H1 (cell line): ENCODE results near the gene SND1. TPM values are rescaled to one million over a fixed set of nuclear protein-coding genes. Genes with fewer than 3 reads are reported as not detected.

ENCODE experiments used
- CTCF ChIA-PET: fragments of 300-600 bp; sonication (Branson Sonifier 250); formaldehyde crosslinking; loops from one replicate; lab custom pipeline; 2021; ENCODE audit not compliant: partially characterized antibody; lab: Charles Lee
- POLR2A ChIA-PET: fragments of 300-600 bp; sonication (Branson Sonifier 250); formaldehyde crosslinking; loops from one replicate; lab custom pipeline; 2021; ENCODE audit warnings: inconsistent platforms; ENCODE audit not compliant: partially characterized antibody; lab: Charles Lee
- DNase-seq, 2 experiments: peaks; one replicate each; pipeline versions ENCODE4 v3.0.0 to v3.0.0-alpha.2; 2010 to 2022; ENCODE audit warnings: low spot score in 2 of 2, low read depth in 1 of 2, mixed read lengths in 1 of 2
- FAIRE-seq: peaks from 2 replicates; lab custom pipeline; 2011; peaks lifted over from hg19 to GRCh38; lab: Jason Lieb, UNC
- H2AFZ ChIP-seq: 2 replicates; pipeline ENCODE4 v1.8.1; 2012; ENCODE audit warnings: low read length, inconsistent platforms
- H2AK5ac ChIP-seq: 2 replicates; pipeline ENCODE4 v1.6.1; 2013; ENCODE audit warnings: low read depth, low read length
- H2BK120ac ChIP-seq: replicated peaks from 2 replicates; pipeline ENCODE3; 2013; ENCODE audit warnings: low read depth, low read length, inconsistent platforms
- H2BK12ac ChIP-seq: 2 replicates; pipeline ENCODE4 v1.6.1; 2013; ENCODE audit warnings: low read depth, low read length
- H2BK15ac ChIP-seq: 2 replicates; pipeline ENCODE4 v1.6.1; 2013; ENCODE audit warnings: low read length
- H2BK20ac ChIP-seq: 2 replicates; pipeline ENCODE4 v1.6.1; 2013; ENCODE audit warnings: low read length
- H2BK5ac ChIP-seq: 2 replicates; pipeline ENCODE4 v1.6.1; 2013; ENCODE audit warnings: low read depth, low read length
- H3K14ac ChIP-seq: 2 replicates; pipeline ENCODE4 v1.6.1; 2013; ENCODE audit warnings: inconsistent platforms; ENCODE audit not compliant: insufficient read length
- H3K18ac ChIP-seq: 2 replicates; pipeline ENCODE4 v1.6.1; 2013; ENCODE audit warnings: low read length; ENCODE audit errors: extremely low read depth
- H3K23ac ChIP-seq: 2 replicates; pipeline ENCODE4 v1.6.1; 2013; ENCODE audit warnings: inconsistent platforms; ENCODE audit not compliant: insufficient read length
- H3K23me2 ChIP-seq: 2 replicates; pipeline ENCODE4 v1.6.1; 2013; ENCODE audit warnings: low read depth, low read length
- H3K27ac ChIP-seq: 2 replicates; pipeline ENCODE4 v1.6.1; 2011; ENCODE audit warnings: low read depth, low read length, inconsistent platforms
- H3K27me3 ChIP-seq, 4 experiments: replicated peaks in 1 of 4; 1 replicate in 1 of 4; 2 replicates in 3 of 4; pipeline versions ENCODE4 v1.6.1 to v1.8.1; 2011 to 2013; ENCODE audit warnings: low read length in 3 of 4, mild to moderate bottlenecking in 3 of 4, inconsistent platforms in 2 of 4, mixed read lengths in 2 of 4, moderate library complexity in 1 of 4; ENCODE audit not compliant: control insufficient read depth in 3 of 4, insufficient read depth in 3 of 4; ENCODE audit errors: extremely low read depth in 1 of 4
- H3K36me3 ChIP-seq, 4 experiments: 2 replicates each; pipeline versions ENCODE4 v1.6.1 to v1.8.1; 2011 to 2013; ENCODE audit warnings: mild to moderate bottlenecking in 4 of 4, low read length in 3 of 4, moderate library complexity in 2 of 4, control low read depth in 1 of 4, inconsistent platforms in 1 of 4; ENCODE audit not compliant: insufficient read depth in 4 of 4, control insufficient read depth in 2 of 4
- H3K4ac ChIP-seq: replicated peaks from 2 replicates; pipeline ENCODE3; 2013; ENCODE audit warnings: low read length, low read depth, mixed read lengths, inconsistent platforms; ENCODE audit not compliant: insufficient read length
- H3K4me1 ChIP-seq, 4 experiments: replicated peaks in 1 of 4; 1 replicate in 1 of 4; 2 replicates in 3 of 4; pipeline versions ENCODE4 v1.6.1 to v1.8.1; 2011 to 2013; ENCODE audit warnings: low read length in 3 of 4, inconsistent platforms in 2 of 4, mixed read lengths in 1 of 4; ENCODE audit not compliant: insufficient read depth in 4 of 4, control insufficient read depth in 3 of 4
- H3K4me2 ChIP-seq, 2 experiments: 2 replicates each; pipeline versions ENCODE4 v1.6.1 to v1.8.1; 2011 to 2013; ENCODE audit warnings: low read depth in 2 of 2, low read length in 2 of 2, control low read depth in 1 of 2, inconsistent platforms in 1 of 2, mild to moderate bottlenecking in 1 of 2; ENCODE audit not compliant: insufficient read depth in 1 of 2
- H3K4me3 ChIP-seq, 4 experiments: fragments of 200-600, 300-600 bp in 1 of 4; sonication (generic), shearing (Covaris generic), sonication (Bioruptor Twin) in 1 of 4; 2 replicates each; pipeline versions ENCODE4 v1.5.1 to v1.8.1; 2011 to 2016; ENCODE audit warnings: low read length in 4 of 4, low read depth in 3 of 4, control low read depth in 2 of 4, inconsistent platforms in 2 of 4, mild to moderate bottlenecking in 2 of 4, mixed read lengths in 1 of 4, moderate library complexity in 1 of 4; ENCODE audit not compliant: insufficient read depth in 2 of 4; ENCODE audit errors: extremely low read depth in 1 of 4
- H3K56ac ChIP-seq: replicated peaks from 2 replicates; pipeline ENCODE3; 2013; ENCODE audit warnings: low read depth, mild to moderate bottlenecking, mixed read lengths, low read length, inconsistent platforms; ENCODE audit not compliant: insufficient read length
- H3K79me1 ChIP-seq: 2 replicates; pipeline ENCODE4 v1.6.1; 2013; ENCODE audit warnings: low read depth, low read length, control low read depth
- H3K79me2 ChIP-seq, 2 experiments: 2 replicates each; pipeline versions ENCODE4 v1.6.1 to v1.8.1; 2012 to 2013; ENCODE audit warnings: low read length in 2 of 2, mild to moderate bottlenecking in 2 of 2, inconsistent platforms in 1 of 2; ENCODE audit not compliant: insufficient read depth in 2 of 2, control insufficient read depth in 1 of 2
- H3K9ac ChIP-seq, 4 experiments: replicated peaks in 1 of 4; 1 replicate in 1 of 4; 2 replicates in 3 of 4; pipeline versions ENCODE4 v1.6.1 to v1.8.1; 2011 to 2013; ENCODE audit warnings: low read depth in 3 of 4, low read length in 3 of 4, control low read depth in 2 of 4, mild to moderate bottlenecking in 2 of 4, moderate library complexity in 2 of 4, inconsistent platforms in 1 of 4; ENCODE audit errors: extremely low read depth in 1 of 4
- H3K9me3 ChIP-seq, 2 experiments: 2 replicates each; pipeline versions ENCODE4 v1.6.1 to v1.8.1; 2012 to 2013; ENCODE audit warnings: mild to moderate bottlenecking in 2 of 2, moderate library complexity in 2 of 2, control low read depth in 1 of 2, inconsistent platforms in 1 of 2, low read depth in 1 of 2, low read length in 1 of 2, mixed read lengths in 1 of 2; ENCODE audit not compliant: insufficient read depth in 2 of 2
- H4K20me1 ChIP-seq, 2 experiments: replicated peaks in 1 of 2; 2 replicates each; pipeline versions ENCODE3 to v1.8.1; 2011 to 2013; ENCODE audit warnings: inconsistent platforms in 2 of 2, low read length in 2 of 2, mild to moderate bottlenecking in 1 of 2; ENCODE audit not compliant: insufficient read depth in 2 of 2, control insufficient read depth in 1 of 2
- H4K5ac ChIP-seq: 2 replicates; pipeline ENCODE4 v1.6.1; 2013; ENCODE audit warnings: low read length, low read depth, mixed read lengths, inconsistent platforms; ENCODE audit not compliant: insufficient read length
- H4K8ac ChIP-seq: 2 replicates; pipeline ENCODE4 v1.8.0; 2013; ENCODE audit warnings: mild to moderate bottlenecking, moderate library complexity, low read length, inconsistent platforms; ENCODE audit not compliant: insufficient read depth; ENCODE audit errors: extremely low read depth
- H4K91ac ChIP-seq: replicated peaks from 2 replicates; pipeline ENCODE3; 2013; ENCODE audit warnings: low read length, mixed read lengths, inconsistent platforms; ENCODE audit not compliant: insufficient read length
- BACH1 ChIP-seq: IDR thresholded peaks from 2 replicates; pipeline ENCODE4 v1.6.1; 2012; ENCODE audit warnings: low read length, improper control_type of control experiment
- FOSL1 ChIP-seq: IDR thresholded peaks from 2 replicates; pipeline ENCODE4 v1.6.1; 2011; ENCODE audit warnings: mild to moderate bottlenecking, low read depth, low read length, moderate library complexity; ENCODE audit not compliant: insufficient read depth
- KDM5A ChIP-seq: fragments of 200-600 bp; IDR thresholded peaks from 2 replicates; pipeline ENCODE4 v1.7.1; 2012; ENCODE audit warnings: mild to moderate bottlenecking, low read length, inconsistent platforms, mixed read lengths
- MAX ChIP-seq: IDR thresholded peaks from 2 replicates; pipeline ENCODE4 v1.6.1; 2012; ENCODE audit warnings: inconsistent platforms
- RFX5 ChIP-seq: IDR thresholded peaks from 2 replicates; pipeline ENCODE4 v1.6.1; 2011; ENCODE audit warnings: low read depth, low read length, improper control_type of control experiment, borderline replicate concordance
- WGBS, 2 experiments: shearing (Covaris generic) in 1 of 2; methylation state at CpG; one replicate each; pipeline versions ENCODE4 v1.1.6 to v1.1.7; 2013 to 2015; ENCODE audit warnings: low lambda C conversion rate in 2 of 2, mixed read lengths in 2 of 2, inconsistent platforms in 1 of 2, low coverage in 1 of 2, missing lambda C conversion rate in 1 of 2; ENCODE audit not compliant: insufficient replicate concordance in 2 of 2, insufficient coverage in 1 of 2, insufficient read length in 1 of 2; ENCODE audit errors: extremely low coverage in 1 of 2, missing lambda C conversion rate in 1 of 2; 5-methylcytosine and 5-hydroxymethylcytosine counted together
- polyA plus RNA-seq, 7 experiments: library from polyadenylated mRNA; depleted of rRNA in 3 of 7; stranded (reverse) in 5 of 7; unstranded in 2 of 7; fragments of >200 nt in 5 of 7; fragments of 200-250 nt in 2 of 7; gene quantifications; 1 replicate in 5 of 7; 2 replicates in 1 of 7; 4 replicates in 1 of 7; pipeline versions ENCODE4 v1.2.1 to v1.2.3, GENCODE V29; 2011 to 2013; ENCODE audit warnings: missing spikeins in 2 of 7, mixed read lengths in 2 of 7
- total RNA-seq: library from RNA; stranded (reverse); fragmentation: NEBNext Ultra II Directional; extraction: Animal tissue kit (Norgen Biotek cat#: 25700); gene quantifications from 2 replicates; pipeline ENCODE4 v1.2.1, GENCODE V29; 2021

The SND1 gene
- total and polyA plus RNA-seq, 2 of the 8 experiments (the other 6 are each of a cell fraction or from before 2014, with no cell fraction given): 122 to 290 TPM

GRCh38 chr7:128092221-128092620, 440.2 kb downstream of the SND1 start:
- 87% methylated on average over 5 of the region's 5 CpGs; no CpG with 5 or more reads in 1 of the 2 experiments for WGBS, 2 experiments
- Histone ChIP-seq H4K20me1 (peaks cover 0 to 1% of the 10 kb centered on the region in 2 experiments), H3K27ac (no peak overlapping the region), H4K8ac (no peak overlapping the region), H2BK15ac (no peak overlapping the region), H3K4ac (no peak overlapping the region), H3K4me2 (no peak overlapping the region), H3K18ac (no peak overlapping the region), H2BK120ac (no peak overlapping the region), H3K4me3 (no peak overlapping the region), H2BK20ac (no peak overlapping the region), H3K14ac (no peak overlapping the region), H3K23ac (no peak overlapping the region), H2BK12ac (no peak overlapping the region), H3K27me3 (no peaks in the 10 kb centered on the region), H3K4me1 (peaks cover 0 to 2% (median 0%) of the 10 kb centered on the region in 4 experiments; a peak in 1 of 7 replicates), H3K9me3 (no peaks in the 10 kb centered on the region), H3K56ac (no peak overlapping the region), H3K79me1 (no peaks in the 10 kb centered on the region), H2BK5ac (no peak overlapping the region), H2AFZ (no peak overlapping the region), H3K79me2 (no peaks in the 10 kb centered on the region), H3K9ac (no peak overlapping the region), H3K23me2 (peaks cover under 1% of the 10 kb centered on the region; the same call in 1 of the 2 replicates), H3K36me3 (peaks cover 7 to 35% (median 15%) of the 10 kb centered on the region in 4 experiments), H2AK5ac (no peak overlapping the region), H4K5ac (no peak overlapping the region), H4K91ac (no peak overlapping the region)
- DNase-seq: no peak
- ChIA-PET CTCF (interaction anchor here (0.6 to 21.0 kb wide), 11 partner anchors 9 to 692 kb away, joined by 3 to 221 read pairs (median 4); no protein-coding TSS in a partner anchor), POLR2A (interaction anchor here (1.1 to 1.2 kb wide), 2 partner anchors 12 to 19 kb away, joined by 3 read pairs; no protein-coding TSS in a partner anchor)
- no peak for FAIRE-seq
- TF ChIP-seq MAX (no peak), FOSL1 (no peak), KDM5A (no peak), BACH1 (no peak), RFX5 (no peak)
